Ascending aorta (tissue), 2 donors: ENCODE measurements around the gene EML4. TPM values are rescaled to one million over a fixed set of nuclear protein-coding genes. Genes with fewer than 3 reads are reported as not detected.

Experiments
- DNase-seq, 2 donors: peaks; one replicate each; pipeline ENCODE4 v3.0.0-alpha.2; 2019; ENCODE audit warnings: low spot score in 2 of 2
- H3K27ac ChIP-seq, 2 donors: fragments of 200-600 bp; sonication (generic); one replicate each; pipeline ENCODE4 v1.5.1; 2016 to 2017; ENCODE audit warnings: mild to moderate bottlenecking in 1 of 2
- H3K27me3 ChIP-seq: fragments of 200-600 bp; sonication (generic); one replicate; pipeline ENCODE4 v1.5.1; 2017
- H3K36me3 ChIP-seq, 2 donors: fragments of 200-600 bp; sonication (generic); one replicate each; pipeline ENCODE4 v1.5.1; 2016
- H3K4me1 ChIP-seq, 2 donors: fragments of 200-600 bp; sonication (generic); one replicate each; pipeline ENCODE4 v1.5.1; 2016 to 2017; ENCODE audit warnings: mild to moderate bottlenecking in 1 of 2
- H3K4me3 ChIP-seq, 2 donors: fragments of 200-600 bp; sonication (generic); one replicate each; pipeline ENCODE4 v1.5.1; 2016 to 2017; ENCODE audit warnings: mild to moderate bottlenecking in 1 of 2
- H3K9me3 ChIP-seq, 2 donors: fragments of 200-600 bp; sonication (generic); one replicate each; pipeline ENCODE4 v1.5.1; 2016
- CTCF ChIP-seq, 3 experiments: fragments of 200-600 bp in 2 of 3; fragments of 450-650 bp in 1 of 3; sonication (generic) in 2 of 3; IDR thresholded peaks; one replicate each; pipeline ENCODE4 v1.5.1; 2016 to 2019; ENCODE audit warnings: antibody characterized with exemption in 3 of 3, mild to moderate bottlenecking in 1 of 3, moderate library complexity in 1 of 3
- intact Hi-C: fragments of 100-400 bp; cut with DNase I; formaldehyde crosslinking; loops from one replicate; pipeline ENCODE4 v1.15.1; 2023
- total RNA-seq: library from RNA; depleted of rRNA; stranded (reverse); fragments of >200 nt; gene quantifications from one replicate; pipeline ENCODE4 v1.1.0, GENCODE V29; 2016

EML4 gene
- total RNA-seq, 1 donor from 2014 or later = 25.2 TPM

- intact Hi-C loops = loop anchor here (10.0 kb wide), 1 partner anchor 323 kb away; no protein-coding TSS in a partner anchor
- DNase-seq = no peak
These were observed 18.7 kb downstream of the EML4 start for GRCh38 chr2:42187886-42188285.

GRCh38 chr2:42189235-42189566, 20.0 kb downstream of the EML4 start:
- Histone ChIP-seq H3K27ac (no peak overlapping the region), H3K9me3 (no peaks in the 10 kb centered on the region), H3K4me3 (no peak overlapping the region), H3K36me3 (no peaks in the 10 kb centered on the region), H3K4me1 (peaks cover 0 to 30% of the 10 kb centered on the region in 2 donors), H3K27me3 (no peaks in the 10 kb centered on the region)
- no peak for TF ChIP-seq CTCF (IDR thresholded peaks at IDR 0.05)
- intact Hi-C loops = loop anchor here (10.0 kb wide), 1 partner anchor 324 kb away; no protein-coding TSS in a partner anchor
- no peak for DNase-seq

More at GRCh38 chr2:42187886-42188285, 18.7 kb downstream of the EML4 start:
- Histone ChIP-seq H3K36me3 (no peaks in the 10 kb centered on the region), H3K4me1 (peaks cover 0 to 27% of the 10 kb centered on the region in 2 donors), H3K9me3 (no peaks in the 10 kb centered on the region), H3K27ac (no peak overlapping the region), H3K4me3 (no peak overlapping the region), H3K27me3 (no peaks in the 10 kb centered on the region)
- no peak for TF ChIP-seq CTCF (IDR thresholded peaks at IDR 0.05)

GRCh38 chr2:42190191-42190590, 21.0 kb downstream of the EML4 start:
- peaks cover 0 to 29% of the 10 kb centered on the region in 2 donors for H3K4me1 ChIP-seq
- no peaks in the 10 kb centered on the region for H3K27me3 ChIP-seq
- H3K36me3 ChIP-seq = no peaks in the 10 kb centered on the region
- no peak overlapping the region for H3K4me3 ChIP-seq
- TF ChIP-seq CTCF (IDR thresholded peaks at IDR 0.05) = no peak
- H3K9me3 ChIP-seq = no peaks in the 10 kb centered on the region
- intact Hi-C loops = no loop called here
- H3K27ac ChIP-seq = no peak overlapping the region
- DNase-seq = no peak

GRCh38 chr2:42191285-42192009, 22.3 kb downstream of the EML4 start:
- no peaks in the 10 kb centered on the region for H3K36me3 ChIP-seq
- no peak for DNase-seq
- no peaks in the 10 kb centered on the region for H3K9me3 ChIP-seq
- intact Hi-C loops = no loop called here
- no peaks in the 10 kb centered on the region for H3K27me3 ChIP-seq
- peaks cover 0 to 21% of the 10 kb centered on the region in 2 donors for H3K4me1 ChIP-seq
- H3K27ac ChIP-seq = no peak overlapping the region
- no peak overlapping the region for H3K4me3 ChIP-seq
- TF ChIP-seq CTCF (IDR thresholded peaks at IDR 0.05) = no peak

- no peak overlapping the region for H3K4me3 ChIP-seq
- no peaks in the 10 kb centered on the region for H3K27me3 ChIP-seq
- DNase-seq = no peak
- H3K27ac ChIP-seq = no peak overlapping the region
- peaks cover 0 to 15% of the 10 kb centered on the region in 2 donors for H3K4me1 ChIP-seq
- no peaks in the 10 kb centered on the region for H3K36me3 ChIP-seq
- no peaks in the 10 kb centered on the region for H3K9me3 ChIP-seq
- intact Hi-C loops = no loop called here
- no peak for TF ChIP-seq CTCF (IDR thresholded peaks at IDR 0.05)
These were observed 22.8 kb downstream of the EML4 start for GRCh38 chr2:42192010-42192373.
